GM19351 (cell line): ENCODE measurements around the gene HDAC3.

Experiments used
- ATAC-seq: cut with Tn5 transposase; IDR thresholded peaks from one replicate; pipeline ENCODE4 v1.9.1; 2021; ENCODE audit warnings: mild to moderate bottlenecking, moderate library complexity; ENCODE audit not compliant: unreplicated experiment

Gene HDAC3

GRCh38 chr5:141636413-141637122 is at the start of gene HDAC3, which contains the start of gene RELL2:
HDAC3 (minus strand) TSS chr5:141636849; CDS start chr5:141636790, 59 bp downstream.
RELL2 (plus strand) TSS chr5:141636997; CDS start chr5:141638226, 1,229 bp downstream.
- peak; percentile 59 for ATAC-seq

DNA sequence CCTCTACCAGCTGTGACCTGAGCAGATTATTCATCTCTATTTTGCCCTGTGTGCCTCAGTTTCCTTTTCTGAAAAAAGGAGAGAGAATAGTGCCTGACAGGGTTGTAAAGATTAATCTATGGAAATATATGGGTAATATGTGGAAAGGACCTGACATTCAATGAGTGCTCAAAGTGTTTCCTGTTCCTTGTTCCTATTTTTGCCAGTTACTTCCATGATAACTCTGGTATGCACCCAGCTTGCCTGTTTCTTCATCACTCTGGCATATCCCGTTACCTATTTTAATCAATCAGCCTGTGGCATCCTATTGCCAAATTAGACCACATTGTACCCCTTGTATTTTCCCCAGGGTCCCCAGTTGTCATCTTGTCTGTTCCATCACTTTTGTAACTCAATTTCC is 48.9 kb upstream of the HDAC3 start:
- ATAC-seq: no peak

GRCh38 chr5:141683596-141684141 is 47.0 kb upstream of the HDAC3 start:
- no peak for ATAC-seq

DNA sequence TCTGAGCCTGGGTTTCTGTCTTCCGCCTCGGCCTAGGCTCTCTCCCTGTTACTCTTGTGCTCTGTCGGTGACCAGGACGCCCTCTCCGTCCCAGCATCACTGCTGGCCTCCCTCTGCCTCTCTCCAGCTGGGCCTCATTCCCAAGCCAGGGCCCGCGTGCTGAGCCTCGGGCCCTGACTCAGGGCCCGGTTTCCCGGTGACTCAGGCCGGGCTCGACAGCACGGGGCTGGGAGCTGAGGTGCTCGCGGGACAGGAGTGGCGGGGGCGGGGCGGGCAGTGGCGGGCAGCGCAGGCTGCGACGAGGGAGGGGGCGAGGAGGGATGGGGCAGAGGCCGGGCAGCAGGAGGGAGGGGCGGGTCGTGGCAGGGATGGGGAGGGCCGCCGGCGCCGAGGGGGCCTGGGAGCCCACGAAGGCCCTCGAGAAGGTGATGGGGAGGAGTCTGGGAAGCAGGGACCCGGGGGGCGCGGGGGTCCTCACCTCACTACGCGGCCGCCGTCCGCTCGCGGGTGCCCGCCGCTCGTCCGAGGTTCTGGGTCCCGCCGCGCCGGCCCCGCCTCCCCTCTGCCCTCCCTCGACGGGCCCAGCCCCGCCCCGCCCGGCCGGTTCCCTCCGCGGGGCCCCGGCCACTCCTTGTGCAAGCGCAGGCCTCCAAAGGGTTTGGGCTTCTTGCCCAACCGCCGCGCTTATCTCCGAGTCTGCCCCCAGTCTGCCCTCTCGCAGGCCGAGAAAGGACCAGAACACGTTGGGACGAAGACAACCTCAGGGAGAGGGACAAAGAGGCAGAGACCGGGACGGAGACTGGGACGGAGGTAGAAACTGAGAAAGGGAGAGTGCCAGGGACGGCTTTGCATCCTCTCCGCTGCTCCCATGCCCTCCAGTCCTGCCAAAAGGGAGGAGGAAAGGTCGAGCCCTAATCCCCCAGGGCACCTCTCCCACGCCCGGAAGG is 45.3 kb upstream of the HDAC3 start, which contains the start of gene ARAP3:
Gene ARAP3, minus strand, starts transcription at position 536 of the 947 bp plus-strand sequence. CDS start 1,744 bp downstream, outside the sequence.
- ATAC-seq: no peak

- no peak for ATAC-seq
Measured at GRCh38 chr5:141681295-141681694, 44.6 kb upstream of the HDAC3 start.

GRCh38 chr5:141680751-141681201 is 44.1 kb upstream of the HDAC3 start:
- no peak for ATAC-seq

DNA sequence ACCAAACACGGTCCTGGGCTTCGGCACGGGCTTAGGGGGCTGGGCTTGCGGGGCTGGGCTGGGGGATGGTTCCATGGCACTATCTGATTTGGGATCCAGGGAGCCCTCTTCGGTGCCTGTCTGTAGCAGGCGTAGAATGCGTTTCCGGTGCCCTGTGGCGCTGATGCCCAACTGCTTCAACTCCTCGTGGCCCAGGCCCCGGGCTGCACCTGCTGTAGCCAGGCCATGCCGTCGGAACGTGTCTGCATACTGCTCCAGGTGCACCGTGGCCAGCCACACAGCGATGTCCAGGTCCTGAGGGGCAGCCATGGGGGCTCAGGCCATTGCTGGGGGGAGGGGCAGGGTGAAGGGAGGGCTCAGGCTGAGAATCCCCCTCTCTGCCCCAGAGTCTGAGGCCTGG is 43.5 kb upstream of the HDAC3 start:
- no peak for ATAC-seq

- no peak for ATAC-seq
Measured at GRCh38 chr5:141677415-141677814, 40.8 kb upstream of the HDAC3 start.

DNA sequence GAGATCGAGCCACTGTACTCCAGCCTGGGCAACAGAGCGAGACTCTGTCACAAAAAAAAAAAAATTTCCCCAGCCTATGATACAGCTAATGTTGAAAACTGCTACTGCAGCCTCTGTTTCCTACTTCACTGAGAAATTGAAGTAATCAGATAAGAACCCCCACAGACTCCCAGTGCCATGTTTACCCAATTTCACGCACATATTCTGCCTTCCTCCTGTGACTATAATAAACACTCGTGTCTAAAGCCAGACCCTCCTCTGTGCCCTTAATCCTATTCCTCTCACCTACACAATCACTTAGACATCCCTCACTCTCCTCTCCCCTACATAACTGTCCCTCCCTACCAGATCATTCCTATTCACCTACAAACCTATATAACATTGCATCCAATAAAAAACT is 39.0 kb upstream of the HDAC3 start:
- no peak for ATAC-seq

DNA sequence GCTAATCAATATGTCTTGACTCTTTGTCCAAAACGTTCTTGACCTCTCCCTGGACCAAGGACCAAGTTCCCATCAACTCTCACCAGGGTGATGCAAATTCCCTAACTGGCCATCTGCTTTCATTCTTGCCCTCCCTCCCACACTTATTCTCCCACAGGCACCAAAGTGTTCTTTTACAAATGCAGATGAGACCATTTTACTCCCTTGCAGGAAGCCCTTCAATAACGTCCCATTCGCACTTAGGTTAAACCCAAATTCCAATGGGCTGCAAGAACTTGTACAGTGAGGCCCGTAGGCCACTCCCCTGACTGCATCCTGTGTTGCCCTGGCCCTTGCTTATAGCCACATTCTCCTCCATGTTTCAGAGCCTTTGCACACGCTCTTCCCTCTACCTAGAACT is 38.1 kb upstream of the HDAC3 start:
- no peak for ATAC-seq

GRCh38 chr5:141672841-141673813 is 36.5 kb upstream of the HDAC3 start:
- ATAC-seq: no peak

DNA sequence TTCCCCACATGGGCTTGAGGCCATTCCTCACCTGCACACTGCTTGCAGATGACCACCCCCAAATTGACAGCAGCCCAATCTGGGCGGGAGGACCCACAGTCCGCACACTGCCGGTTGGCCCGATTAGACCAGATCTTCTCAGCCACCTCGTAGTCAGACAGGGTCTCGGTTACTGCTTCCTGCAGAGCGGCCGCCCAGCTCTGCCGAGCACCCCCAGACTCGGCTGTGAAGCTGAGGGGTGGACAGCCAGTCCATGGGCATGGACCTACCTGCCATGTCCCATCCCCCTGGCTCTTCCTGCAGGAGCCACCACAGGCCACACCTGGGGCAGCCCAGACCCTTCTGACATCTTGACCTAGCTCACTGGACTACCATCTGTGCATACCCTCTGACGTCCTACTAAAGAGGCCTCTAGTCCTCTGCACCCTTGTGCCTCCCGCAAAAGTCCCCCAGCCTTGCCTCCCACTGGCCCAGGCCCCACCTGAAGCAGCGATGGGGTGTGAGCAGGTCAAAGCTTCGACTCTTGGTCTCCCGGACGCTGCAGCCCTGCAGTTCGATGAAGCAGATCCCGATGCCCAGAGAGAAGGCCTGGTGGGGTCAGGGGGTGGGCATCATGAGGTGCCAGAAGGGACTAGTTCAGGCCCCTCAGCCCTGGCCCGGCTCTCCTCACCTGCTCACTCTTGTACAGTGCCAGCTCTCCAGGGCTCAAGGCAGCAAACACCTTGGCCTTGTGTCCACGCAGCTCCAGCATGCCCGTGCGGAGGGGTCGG is 35.6 kb upstream of the HDAC3 start:
- ATAC-seq: no peak

GRCh38 chr5:141669520-141669919 is 32.9 kb upstream of the HDAC3 start:
- ATAC-seq: no peak

DNA sequence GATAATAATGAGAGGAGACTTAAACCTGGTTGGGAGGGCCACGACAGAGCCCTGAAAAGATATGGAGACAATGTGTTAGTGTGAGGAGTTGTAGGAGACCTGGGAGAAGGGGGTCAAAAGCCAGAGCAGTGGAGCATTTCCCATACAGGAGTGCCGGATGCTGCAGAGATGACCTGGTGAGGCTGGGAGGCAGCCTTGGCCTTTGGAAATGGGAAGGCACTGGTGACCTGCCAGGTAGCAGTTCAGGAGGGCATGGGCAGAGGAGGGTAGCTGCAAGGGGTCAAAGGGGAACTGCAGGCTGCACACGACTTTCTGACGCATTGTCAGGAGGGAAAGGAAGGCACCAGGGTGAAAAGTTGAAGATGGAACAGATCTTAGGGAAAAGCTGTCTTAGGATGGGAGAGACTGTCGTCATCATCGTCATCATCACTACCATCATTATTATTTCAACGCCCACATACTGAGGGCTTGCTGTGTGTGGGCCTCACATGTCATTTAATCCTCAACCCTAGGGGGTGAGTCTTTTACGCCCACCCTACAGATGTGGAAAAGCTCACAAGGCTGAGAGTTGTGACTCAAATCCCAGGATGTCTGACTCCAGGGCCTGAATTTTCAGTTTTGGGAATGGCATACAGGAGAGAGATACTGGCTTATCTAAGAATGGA is 32.1 kb upstream of the HDAC3 start:
- ATAC-seq: no peak

DNA sequence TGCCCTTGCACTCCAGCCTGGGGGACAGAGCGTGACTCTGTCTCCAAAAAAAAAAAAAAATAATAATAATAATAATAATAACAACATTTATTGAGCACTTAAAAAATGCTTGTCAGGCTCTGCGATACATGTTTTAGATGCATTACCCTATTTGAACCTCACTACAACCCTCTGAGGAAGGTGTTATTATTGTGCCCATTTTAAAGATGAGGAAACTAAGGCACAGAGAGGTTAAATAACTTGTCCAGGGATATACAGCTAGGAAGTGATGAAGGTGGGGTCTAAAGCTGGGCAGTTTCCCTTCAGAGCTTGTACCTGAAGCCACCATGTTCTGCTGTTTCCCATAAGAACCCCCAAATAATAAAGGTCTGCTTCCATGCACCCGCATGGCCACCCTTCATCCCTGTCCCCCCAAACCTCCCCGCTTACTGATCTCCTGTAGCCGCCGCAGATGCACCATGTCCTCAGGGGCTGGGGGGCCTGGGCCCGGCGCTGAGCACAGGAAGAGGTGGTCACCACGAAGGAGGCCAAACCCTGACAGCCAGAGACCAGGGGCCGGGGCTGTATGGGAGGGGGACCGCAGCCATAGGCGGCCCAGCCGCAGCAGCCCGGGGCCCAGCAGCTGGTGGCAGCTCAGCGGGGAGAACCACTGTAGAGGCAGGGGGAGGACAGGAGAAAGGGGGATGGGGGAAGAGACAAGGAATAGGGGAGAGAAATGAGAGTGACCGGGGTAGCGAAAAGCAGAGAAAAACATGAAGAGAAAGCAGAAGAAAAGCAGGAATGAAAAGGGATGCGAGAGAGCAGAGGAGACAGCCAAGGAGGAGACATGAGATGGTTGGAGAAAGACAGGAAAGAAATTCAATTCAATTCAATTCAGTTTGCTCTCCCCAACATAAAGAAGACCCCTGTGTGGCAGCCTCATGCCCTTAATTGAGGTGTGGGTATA is 29.6 kb upstream of the HDAC3 start:
- no peak for ATAC-seq

DNA sequence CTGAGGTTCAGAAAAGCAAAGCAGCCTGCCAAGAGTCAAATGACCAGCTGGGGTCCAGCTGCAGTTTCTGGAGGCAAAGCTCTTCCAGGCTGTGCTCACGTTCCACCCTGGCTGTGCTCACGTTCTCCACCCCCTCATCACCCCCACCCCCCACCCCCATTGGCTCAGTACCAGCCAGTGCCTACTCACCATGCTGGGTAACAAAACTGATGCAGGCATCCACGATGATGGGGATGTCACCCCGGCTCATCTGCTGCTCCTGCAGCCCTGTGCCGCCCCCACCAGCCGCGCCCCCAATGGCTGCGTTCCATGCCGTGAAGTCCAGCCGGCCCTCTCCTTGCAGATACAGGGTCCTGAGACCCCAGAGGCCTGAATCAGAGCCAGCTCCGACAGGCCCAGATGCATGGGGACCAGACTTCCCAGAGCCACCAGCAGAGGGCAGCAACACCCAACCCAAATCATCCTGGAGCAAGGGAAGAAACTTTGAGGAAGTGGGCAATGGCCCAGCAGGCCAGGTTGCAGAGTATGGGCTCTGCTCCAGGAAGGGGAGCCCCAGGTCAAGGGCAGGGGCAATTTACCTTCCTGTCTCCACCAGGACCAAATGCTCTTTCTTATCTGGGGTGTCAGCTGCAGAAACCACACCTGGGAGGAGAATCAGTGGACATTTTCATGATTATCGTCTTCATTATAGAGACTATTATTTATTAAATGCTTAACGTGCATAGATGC is 28.2 kb upstream of the HDAC3 start:
- ATAC-seq: peak; percentile 98

DNA sequence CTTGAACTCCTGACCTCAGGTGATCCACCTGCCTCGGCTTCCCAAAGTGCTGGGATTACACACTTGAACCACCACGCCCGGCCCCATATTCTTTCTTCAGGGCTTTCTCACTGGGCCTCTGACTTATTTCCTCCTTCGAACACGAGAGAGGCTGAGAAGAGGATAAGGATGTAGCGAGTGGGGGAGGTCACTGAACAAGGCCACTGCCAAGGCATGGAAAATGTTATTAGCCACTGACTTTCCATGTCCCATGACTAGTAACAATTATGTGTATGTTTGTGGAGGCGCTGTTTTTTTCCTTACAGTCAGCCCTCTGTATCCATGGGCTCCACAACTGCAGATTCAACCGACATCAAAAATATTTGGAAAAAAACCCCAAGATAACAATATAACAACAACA is 26.9 kb upstream of the HDAC3 start:
- ATAC-seq: no peak
